Gastrocnemius medialis (tissue), 4 donors: ENCODE measurements around the gene NCOA3. TPM values are rescaled to one million over a fixed set of nuclear protein-coding genes. Genes with fewer than 3 reads are reported as not detected.
"Not testable (repeated sequence)": the region's sequence is repeated elsewhere in the genome, so short reads cannot be mapped to it uniquely, and the experiment has no call there.

Experiments
- ATAC-seq, 2 donors: fragments of 150-250 bp; one replicate each; pipeline ENCODE4 v1.9.1; 2016
- DNase-seq, 2 donors: peaks; one replicate each; pipeline ENCODE4 v3.0.0-alpha.2; 2019
- H3K27ac ChIP-seq, 4 donors: fragments of 200-600 bp; sonication (generic); 1 replicate in 1 of 4; 2 replicates in 3 of 4; pipeline ENCODE4 v1.5.1; 2016 to 2018; ENCODE audit warnings: mild to moderate bottlenecking in 2 of 4, moderate library complexity in 1 of 4
- H3K27me3 ChIP-seq, 3 donors: fragments of 200-600 bp; sonication (generic) in 2 of 3; 1 replicate in 1 of 3; 2 replicates in 2 of 3; pipeline versions ENCODE4 v1.5.1 to v1.6.0; 2016 to 2019; ENCODE audit warnings: mild to moderate bottlenecking in 1 of 3, moderate library complexity in 1 of 3
- H3K36me3 ChIP-seq, 2 donors: fragments of 200-600 bp; sonication (generic) in 1 of 2; one replicate each; pipeline ENCODE4 v1.5.1; 2017 to 2018
- H3K4me1 ChIP-seq, 2 donors: fragments of 200-600 bp; sonication (generic) in 1 of 2; one replicate each; pipeline ENCODE4 v1.5.1; 2016 to 2017; ENCODE audit warnings: mild to moderate bottlenecking in 2 of 2
- H3K4me3 ChIP-seq, 4 donors: fragments of 200-600 bp; sonication (generic) in 3 of 4; 1 replicate in 1 of 4; 2 replicates in 3 of 4; pipeline ENCODE4 v1.5.1; 2016 to 2019; ENCODE audit warnings: mild to moderate bottlenecking in 2 of 4
- H3K9me3 ChIP-seq, 3 donors: fragments of 200-600 bp; sonication (generic) in 2 of 3; 1 replicate in 1 of 3; 2 replicates in 2 of 3; pipeline ENCODE4 v1.5.1; 2016 to 2019
- POLR2A ChIP-seq, 2 donors: fragments of 450-650 bp; IDR thresholded peaks; one replicate each; pipeline ENCODE4 v1.6.1; 2017; ENCODE audit warnings: antibody characterized with exemption in 2 of 2, mild to moderate bottlenecking in 2 of 2, moderate library complexity in 2 of 2
- in situ Hi-C, 4 donors: fragments of 200-750 bp; cut with MboI; loops; one replicate each; pipeline versions ENCODE4 v1.15.0 to v1.8.0; 2017; ENCODE audit warnings: low sequenced_read_pairs in 4 of 4
- intact Hi-C: fragments of 100-400 bp; cut with DNase I; formaldehyde crosslinking; loops from one replicate; pipeline ENCODE4 v1.15.1; 2023; ENCODE audit warnings: low total_unique reads
- total RNA-seq, 4 donors: library from RNA; depleted of rRNA; stranded (reverse); fragments of >200 nt; gene quantifications; one replicate each; pipeline versions ENCODE4 v1.1.0 to v1.2.3, GENCODE V29; 2016
- TF ChIP-seq, protein P1 (sequence below), 5 experiments: fragments of 450-650 bp in 3 of 5; fragments of 200-600 bp in 2 of 5; sonication (generic) in 2 of 5; IDR thresholded peaks in 4 of 5; conservative IDR thresholded peaks in 1 of 5; 1 replicate in 4 of 5; 2 replicates in 1 of 5; pipeline ENCODE4 v1.5.1; 2016 to 2019; ENCODE audit warnings: antibody characterized with exemption in 5 of 5, mild to moderate bottlenecking in 3 of 5, moderate library complexity in 3 of 5

NCOA3 gene
- total RNA-seq, 4 donors from 2014 or later = 52.5 to 86.1 (median 70.1) TPM

DNA sequence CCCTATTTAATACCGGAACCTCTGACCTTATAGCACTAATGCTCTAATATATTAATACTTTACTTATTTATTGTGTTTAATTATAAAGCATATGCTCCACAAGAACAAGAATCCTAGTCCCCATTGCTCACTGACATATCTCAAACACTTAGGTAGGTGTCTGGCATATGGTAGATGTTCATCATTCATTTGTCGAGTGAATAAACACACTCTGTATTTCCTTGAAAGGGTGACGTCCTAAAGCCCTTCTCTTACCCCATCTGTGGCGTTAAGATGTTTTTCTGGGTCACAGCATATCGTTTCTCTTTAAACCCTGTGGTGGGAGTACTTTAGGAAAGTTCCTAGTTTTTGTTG lies 45.3 kb downstream of the NCOA3 start:
- TF ChIP-seq, protein P1, sequence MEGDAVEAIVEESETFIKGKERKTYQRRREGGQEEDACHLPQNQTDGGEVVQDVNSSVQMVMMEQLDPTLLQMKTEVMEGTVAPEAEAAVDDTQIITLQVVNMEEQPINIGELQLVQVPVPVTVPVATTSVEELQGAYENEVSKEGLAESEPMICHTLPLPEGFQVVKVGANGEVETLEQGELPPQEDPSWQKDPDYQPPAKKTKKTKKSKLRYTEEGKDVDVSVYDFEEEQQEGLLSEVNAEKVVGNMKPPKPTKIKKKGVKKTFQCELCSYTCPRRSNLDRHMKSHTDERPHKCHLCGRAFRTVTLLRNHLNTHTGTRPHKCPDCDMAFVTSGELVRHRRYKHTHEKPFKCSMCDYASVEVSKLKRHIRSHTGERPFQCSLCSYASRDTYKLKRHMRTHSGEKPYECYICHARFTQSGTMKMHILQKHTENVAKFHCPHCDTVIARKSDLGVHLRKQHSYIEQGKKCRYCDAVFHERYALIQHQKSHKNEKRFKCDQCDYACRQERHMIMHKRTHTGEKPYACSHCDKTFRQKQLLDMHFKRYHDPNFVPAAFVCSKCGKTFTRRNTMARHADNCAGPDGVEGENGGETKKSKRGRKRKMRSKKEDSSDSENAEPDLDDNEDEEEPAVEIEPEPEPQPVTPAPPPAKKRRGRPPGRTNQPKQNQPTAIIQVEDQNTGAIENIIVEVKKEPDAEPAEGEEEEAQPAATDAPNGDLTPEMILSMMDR (IDR thresholded peaks at IDR 0.05 in 4 of 5, conservative IDR thresholded peaks at IDR 0.05 in 1 of 5) = no peak
- TF ChIP-seq POLR2A (IDR thresholded peaks at IDR 0.05) = no peak
- no peaks in the 10 kb centered on the region for H3K36me3 ChIP-seq
- intact Hi-C loops (loop anchor here (5.0 kb wide), 1 partner anchor 35 kb away; no protein-coding TSS in a partner anchor), in situ Hi-C loops (no loop called here)
- no peak overlapping the region for H3K27ac ChIP-seq
- H3K9me3 ChIP-seq = no peaks in the 10 kb centered on the region
- DNase-seq (no peak), ATAC-seq (no peak)
- H3K4me1 ChIP-seq = peaks cover 17 to 40% of the 10 kb centered on the region in 2 donors
- no peaks in the 10 kb centered on the region for H3K27me3 ChIP-seq
- no peak overlapping the region for H3K4me3 ChIP-seq

DNA sequence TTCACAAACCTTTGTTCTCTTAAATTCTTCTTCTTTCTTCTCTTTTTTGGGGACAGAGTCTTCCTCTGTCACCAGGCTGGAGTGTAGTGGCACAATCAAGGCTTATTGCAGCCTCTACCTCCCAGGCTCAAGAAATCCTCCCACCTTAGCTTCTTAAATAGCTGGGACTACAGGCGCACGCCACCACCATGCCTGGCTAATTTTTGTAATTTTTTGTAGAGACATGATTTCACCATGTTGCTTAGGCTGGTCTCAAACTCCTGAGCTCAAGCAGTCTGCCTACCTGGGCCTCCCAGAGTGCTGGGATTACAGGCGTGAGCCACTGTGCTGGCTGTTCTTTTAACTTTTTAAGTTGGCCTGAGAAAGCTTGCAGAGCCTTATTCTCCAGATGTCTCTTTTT lies 48.0 kb downstream of the NCOA3 start:
- no peak for TF ChIP-seq POLR2A (IDR thresholded peaks at IDR 0.05)
- TF ChIP-seq, protein P1 (IDR thresholded peaks at IDR 0.05 in 4 of 5, conservative IDR thresholded peaks at IDR 0.05 in 1 of 5) = no peak
- H3K27ac ChIP-seq = no peak overlapping the region
- intact Hi-C loops (loop anchor here (5.0 kb wide), 1 partner anchor 37 kb away; no protein-coding TSS in a partner anchor), in situ Hi-C loops (no loop called here)
- no peaks in the 10 kb centered on the region for H3K9me3 ChIP-seq
- H3K4me3 ChIP-seq = no peak overlapping the region
- no peaks in the 10 kb centered on the region for H3K27me3 ChIP-seq
- no peaks in the 10 kb centered on the region for H3K36me3 ChIP-seq
- peaks cover 7 to 24% of the 10 kb centered on the region in 2 donors for H3K4me1 ChIP-seq
- ATAC-seq = no peak
- no peak for DNase-seq

DNA sequence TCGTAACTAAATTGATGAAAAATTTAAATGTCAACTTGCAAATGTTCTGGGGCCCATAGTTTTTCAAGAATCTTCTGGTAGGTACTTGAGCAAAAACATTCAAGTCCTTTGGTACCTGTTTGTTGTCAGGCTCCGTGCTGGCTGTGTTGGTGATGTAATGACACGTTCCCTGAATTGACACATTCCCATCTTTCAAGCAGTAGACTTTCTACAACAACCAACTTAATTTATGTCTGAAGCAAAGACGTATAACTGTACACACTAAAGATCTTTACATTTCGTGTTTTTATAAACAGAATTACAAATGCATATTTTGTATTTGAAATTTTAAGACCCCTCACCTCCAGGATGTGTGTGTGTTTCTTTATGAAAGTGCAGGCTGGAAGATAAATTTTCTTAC lies 49.5 kb downstream of the NCOA3 start:
- intact Hi-C loops (no loop called here), in situ Hi-C loops (no loop called here)
- TF ChIP-seq, protein P1 (IDR thresholded peaks at IDR 0.05 in 4 of 5, conservative IDR thresholded peaks at IDR 0.05 in 1 of 5) = no peak
- no peak for TF ChIP-seq POLR2A (IDR thresholded peaks at IDR 0.05)
- no peaks in the 10 kb centered on the region for H3K27me3 ChIP-seq
- H3K4me1 ChIP-seq = peaks cover 4 to 12% of the 10 kb centered on the region in 2 donors
- no peak overlapping the region for H3K4me3 ChIP-seq
- ATAC-seq (no peak), DNase-seq (no peak)
- no peaks in the 10 kb centered on the region for H3K36me3 ChIP-seq
- H3K27ac ChIP-seq = no peak overlapping the region
- no peaks in the 10 kb centered on the region for H3K9me3 ChIP-seq

DNA sequence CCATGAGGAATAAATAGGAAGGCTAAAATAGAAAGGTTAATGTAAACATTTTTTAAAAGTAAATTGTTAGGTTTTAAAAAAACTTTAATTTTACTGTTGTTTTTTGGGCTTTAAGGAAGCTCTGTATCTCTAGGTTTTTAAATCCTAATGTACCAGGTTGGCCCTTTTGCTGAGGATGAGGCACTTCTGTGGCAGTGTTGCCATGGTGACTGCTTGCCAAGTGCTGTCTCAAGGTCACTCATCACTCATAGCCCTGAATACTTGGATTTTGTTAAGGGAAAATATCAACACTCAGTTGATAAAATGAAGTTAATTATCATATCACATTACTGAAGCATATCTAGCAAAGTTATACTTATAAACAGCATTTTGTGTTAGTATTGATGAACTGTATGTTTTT lies 50.2 kb downstream of the NCOA3 start:
- no peak overlapping the region for H3K27ac ChIP-seq
- H3K36me3 ChIP-seq = no peaks in the 10 kb centered on the region
- in situ Hi-C loops = no loop called here
- no peak overlapping the region for H3K4me3 ChIP-seq
- DNase-seq (no peak), ATAC-seq (no peak)
- intact Hi-C loops = no loop called here
- no peaks in the 10 kb centered on the region for H3K9me3 ChIP-seq
- peaks cover 10 to 13% of the 10 kb centered on the region in 2 donors for H3K4me1 ChIP-seq
- no peak for TF ChIP-seq POLR2A (IDR thresholded peaks at IDR 0.05)
- TF ChIP-seq, protein P1 (IDR thresholded peaks at IDR 0.05 in 4 of 5, conservative IDR thresholded peaks at IDR 0.05 in 1 of 5) = no peak
- H3K27me3 ChIP-seq = no peaks in the 10 kb centered on the region

DNA sequence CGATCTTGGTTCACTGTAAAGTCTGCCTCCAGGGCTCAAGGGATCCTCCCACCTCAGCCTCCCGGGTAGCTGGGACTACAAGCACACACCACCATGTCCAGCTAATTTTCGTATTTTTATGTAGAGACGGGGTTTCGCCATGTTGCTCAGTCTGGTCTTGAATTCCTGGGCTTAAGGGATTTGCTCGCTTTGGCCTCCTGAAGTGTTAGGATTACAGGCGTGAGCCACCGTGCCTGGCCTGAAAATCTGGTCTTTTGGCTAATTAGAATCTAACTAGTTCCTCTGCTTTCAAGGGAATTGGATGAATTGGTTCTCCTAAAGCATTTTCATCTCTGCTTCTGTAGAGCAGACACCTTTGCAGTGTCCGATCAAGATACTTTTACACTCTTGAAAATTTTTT lies 51.3 kb downstream of the NCOA3 start:
- TF ChIP-seq POLR2A (IDR thresholded peaks at IDR 0.05) = no peak
- TF ChIP-seq, protein P1 (IDR thresholded peaks at IDR 0.05 in 4 of 5, conservative IDR thresholded peaks at IDR 0.05 in 1 of 5) = no peak
- DNase-seq (no peak), ATAC-seq (no peak)
- Histone ChIP-seq H3K9me3 (no peaks in the 10 kb centered on the region), H3K36me3 (no peaks in the 10 kb centered on the region), H3K4me3 (no peak overlapping the region), H3K4me1 (peaks cover 21 to 24% of the 10 kb centered on the region in 2 donors), H3K27me3 (no peaks in the 10 kb centered on the region), H3K27ac (no peak overlapping the region)
- intact Hi-C loops (no loop called here), in situ Hi-C loops (no loop called here)

DNA sequence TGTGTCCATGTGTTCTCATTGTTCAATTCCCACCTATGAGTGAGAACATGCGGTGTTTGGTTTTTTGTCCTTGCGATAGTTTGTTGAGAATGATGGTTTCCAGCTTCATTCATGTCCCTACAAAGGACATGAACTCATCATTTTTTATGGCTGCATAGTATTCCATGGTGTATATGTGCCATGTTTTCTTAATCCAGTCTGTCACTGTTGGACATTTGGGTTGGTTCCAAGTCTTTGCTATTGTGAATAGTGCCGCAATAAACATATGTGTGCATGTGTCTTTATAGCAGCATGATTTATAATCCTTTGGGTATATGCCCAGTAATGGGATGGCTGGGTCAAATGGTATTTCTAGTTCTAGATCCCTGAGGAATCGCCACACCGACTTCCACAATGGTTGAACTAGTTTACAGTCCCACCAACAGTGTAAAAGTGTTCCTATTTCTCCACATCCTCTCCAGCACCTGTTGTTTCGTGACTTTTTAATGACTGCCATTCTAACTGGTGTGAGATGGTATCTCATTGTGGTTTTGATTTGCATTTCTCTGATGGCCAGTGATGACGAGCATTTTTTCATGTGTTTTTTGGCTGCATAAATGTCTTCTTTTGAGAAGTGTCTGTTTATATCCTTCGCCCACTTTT lies 52.0 kb downstream of the NCOA3 start:
- intact Hi-C loops, H3K4me3 ChIP-seq, DNase-seq, H3K36me3 ChIP-seq, H3K9me3 ChIP-seq, H3K27ac ChIP-seq, ATAC-seq, in situ Hi-C loops, H3K27me3 ChIP-seq: not testable (repeated sequence)
- H3K4me1 ChIP-seq = peaks cover 29 to 31% of the 10 kb centered on the region in 2 donors

DNA sequence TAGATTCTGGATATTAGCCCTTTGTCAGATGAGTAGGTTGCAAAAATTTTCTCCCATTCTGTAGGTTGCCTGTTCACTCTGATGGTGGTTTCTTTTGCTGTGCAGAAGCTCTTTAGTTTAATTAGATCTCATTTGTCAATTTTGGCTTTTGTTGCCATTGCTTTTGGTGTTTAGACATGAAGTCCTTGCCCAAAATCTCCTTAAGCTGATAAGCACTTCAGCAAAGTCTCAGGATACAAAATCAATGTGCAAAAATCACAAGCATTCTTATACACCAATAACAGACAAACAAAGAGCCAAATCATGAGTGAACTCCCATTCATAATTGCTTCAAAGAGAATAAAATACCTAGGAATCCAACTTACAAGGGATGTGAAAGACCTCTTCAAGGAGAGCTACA lies 52.6 kb downstream of the NCOA3 start:
- DNase-seq, H3K27me3 ChIP-seq, H3K9me3 ChIP-seq, H3K27ac ChIP-seq, intact Hi-C loops, H3K36me3 ChIP-seq, ATAC-seq, H3K4me3 ChIP-seq, in situ Hi-C loops: not testable (repeated sequence)
- H3K4me1 ChIP-seq = peaks cover 34 to 36% of the 10 kb centered on the region in 2 donors
